IMR-90 (cell line): ENCODE results near the gene IRF6. TPM values are rescaled to one million over a fixed set of nuclear protein-coding genes. Genes with fewer than 3 reads are reported as not detected.

Experiments
- ATAC-seq: fragments of 200-7000 bp; cut with Tn5 transposase; 2 replicates; pipeline ENCODE4 v1.9.1; 2020; ENCODE audit warnings: low read depth, mild to moderate bottlenecking, moderate library complexity
- BruUV-seq: library from RNA; stranded (reverse); fragments of 400-500 nt; replicated peaks from 2 replicates; lab custom pipeline; 2021; lab: Mats Ljungman, UMichigan
- CTCF ChIA-PET: fragments of 300-600 bp; formaldehyde crosslinking; extraction: SDS; loops from one replicate; lab custom pipeline; 2021; ENCODE audit warnings: antibody characterized with exemption; lab: Yijun Ruan, JAX
- POLR2A ChIA-PET: fragments of 300-600 bp; sonication (Branson Sonifier 250); formaldehyde crosslinking; loops from one replicate; lab custom pipeline; 2022; ENCODE audit warnings: antibody characterized with exemption; ENCODE audit not compliant: unreplicated experiment; lab: Charles Lee
- DNase-seq: peaks from one replicate; pipeline ENCODE4 v3.0.0; 2013
- H2AFZ ChIP-seq: replicated peaks from 2 replicates; pipeline ENCODE3; 2013; ENCODE audit warnings: low read length, mild to moderate bottlenecking; ENCODE audit not compliant: poor library complexity
- H2AK5ac ChIP-seq: 2 replicates; pipeline ENCODE4 v1.6.1; 2013; ENCODE audit warnings: low read depth, low read length, inconsistent platforms
- H2AK9ac ChIP-seq: replicated peaks from 2 replicates; pipeline ENCODE3; 2013; ENCODE audit warnings: mild to moderate bottlenecking, low read depth, low read length, moderate library complexity; ENCODE audit not compliant: poor library complexity
- H2BK120ac ChIP-seq: 2 replicates; pipeline ENCODE4 v1.6.1; 2013; ENCODE audit warnings: low read depth, low read length, inconsistent platforms
- H2BK15ac ChIP-seq: 3 replicates; pipeline ENCODE4 v1.6.1; 2013; ENCODE audit warnings: low read depth, low read length, inconsistent platforms
- H2BK20ac ChIP-seq: 2 replicates; pipeline ENCODE4 v1.6.1; 2013; ENCODE audit warnings: low read depth, mild to moderate bottlenecking, inconsistent platforms, low read length, moderate library complexity
- H2BK5ac ChIP-seq: 2 replicates; pipeline ENCODE4 v1.6.1; 2013; ENCODE audit warnings: mild to moderate bottlenecking, low read depth, low read length, inconsistent platforms; ENCODE audit not compliant: poor library complexity, severe bottlenecking
- H3K14ac ChIP-seq: replicated peaks from 2 replicates; pipeline ENCODE4 v1.6.1; 2013; ENCODE audit warnings: low read depth, low read length, inconsistent platforms
- H3K18ac ChIP-seq: 2 replicates; pipeline ENCODE4 v1.6.1; 2013; ENCODE audit warnings: low read depth, low read length, control low read depth
- H3K23ac ChIP-seq: 2 replicates; pipeline ENCODE4 v1.6.1; 2013; ENCODE audit warnings: low read depth, low read length, inconsistent platforms
- H3K27ac ChIP-seq: 2 replicates; pipeline ENCODE4 v1.5.1; 2013; ENCODE audit warnings: mild to moderate bottlenecking, control low read depth, low read length; ENCODE audit not compliant: insufficient read depth
- H3K27me3 ChIP-seq: 2 replicates; pipeline ENCODE4 v1.6.1; 2013; ENCODE audit warnings: low read length; ENCODE audit not compliant: control insufficient read depth, insufficient read depth
- H3K36me3 ChIP-seq: 2 replicates; pipeline ENCODE4 v1.6.1; 2013; ENCODE audit warnings: low read length, mixed read lengths; ENCODE audit not compliant: control insufficient read depth, insufficient read depth
- H3K4ac ChIP-seq: 2 replicates; pipeline ENCODE4 v1.6.1; 2013; ENCODE audit warnings: low read depth, low read length, inconsistent platforms
- H3K4me1 ChIP-seq: 2 replicates; pipeline ENCODE4 v1.6.1; 2013; ENCODE audit warnings: low read length, mixed read lengths; ENCODE audit not compliant: control insufficient read depth, insufficient read depth
- H3K4me2 ChIP-seq: 2 replicates; pipeline ENCODE4 v1.6.1; 2013; ENCODE audit warnings: low read depth, mild to moderate bottlenecking, control low read depth, low read length, moderate library complexity
- H3K4me3 ChIP-seq: 2 replicates; pipeline ENCODE4 v1.5.1; 2013; ENCODE audit warnings: low read depth, mild to moderate bottlenecking, control low read depth, low read length, moderate library complexity; ENCODE audit not compliant: insufficient read depth
- H3K56ac ChIP-seq: 2 replicates; pipeline ENCODE4 v1.6.1; 2013; ENCODE audit warnings: low read length, inconsistent platforms; ENCODE audit not compliant: insufficient read depth; ENCODE audit errors: extremely low read depth
- H3K79me1 ChIP-seq, 2 experiments: 2 replicates each; pipeline ENCODE4 v1.6.1; 2013; ENCODE audit warnings: low read length in 2 of 2, inconsistent platforms in 1 of 2, low read depth in 1 of 2
- H3K9ac ChIP-seq: 2 replicates; pipeline ENCODE4 v1.6.1; 2013; ENCODE audit warnings: low read depth, low read length, control low read depth
- H3K9me1 ChIP-seq: 2 replicates; pipeline ENCODE4 v1.6.1; 2013; ENCODE audit warnings: low read length, inconsistent platforms; ENCODE audit not compliant: insufficient read depth
- H3K9me3 ChIP-seq: 2 replicates; pipeline ENCODE4 v1.6.1; 2013; ENCODE audit warnings: low read length; ENCODE audit not compliant: control insufficient read depth, insufficient read depth
- H4K20me1 ChIP-seq: 2 replicates; pipeline ENCODE4 v1.6.1; 2013; ENCODE audit warnings: low read length, inconsistent platforms; ENCODE audit not compliant: insufficient read depth
- H4K5ac ChIP-seq: 2 replicates; pipeline ENCODE4 v1.6.1; 2013; ENCODE audit warnings: mild to moderate bottlenecking, low read depth, low read length, control low read depth
- H4K8ac ChIP-seq, 2 experiments: 2 replicates each; pipeline ENCODE4 v1.6.1; 2013; ENCODE audit warnings: low read depth in 2 of 2, low read length in 2 of 2, control low read depth in 1 of 2, inconsistent platforms in 1 of 2
- H4K91ac ChIP-seq: 2 replicates; pipeline ENCODE4 v1.6.1; 2013; ENCODE audit warnings: low read depth, low read length, inconsistent platforms; ENCODE audit not compliant: insufficient read depth
- BHLHE40 ChIP-seq: fragments of 150-350 bp; IDR thresholded peaks from 2 replicates; pipeline ENCODE4 v1.6.1; 2016; ENCODE audit warnings: mild to moderate bottlenecking, low read depth, low read length
- CEBPB ChIP-seq: IDR thresholded peaks from 2 replicates; pipeline ENCODE4 v1.6.1; 2012; ENCODE audit warnings: low read depth, low read length, improper control_type of control experiment
- MAZ ChIP-seq: IDR thresholded peaks from 2 replicates; pipeline ENCODE4 v1.6.1; 2012; ENCODE audit warnings: low read depth, mild to moderate bottlenecking, low read length, improper control_type of control experiment, moderate library complexity, borderline replicate concordance
- NFE2L2 ChIP-seq: fragments of 150-350 bp; IDR thresholded peaks from 2 replicates; pipeline ENCODE4 v1.6.1; 2016; ENCODE audit warnings: low read depth, mild to moderate bottlenecking, low read length
- RCOR1 ChIP-seq: IDR thresholded peaks from 2 replicates; pipeline ENCODE4 v1.6.1; 2012; ENCODE audit warnings: mild to moderate bottlenecking, low read length, improper control_type of control experiment; ENCODE audit not compliant: insufficient replicate concordance
- RFX5 ChIP-seq: IDR thresholded peaks from 2 replicates; pipeline ENCODE4 v1.8.0; 2012; ENCODE audit warnings: low read depth, mild to moderate bottlenecking, low read length, moderate library complexity
- WGBS, 2 experiments: methylation state at CpG; one replicate each; pipeline versions ENCODE4 v1.1.5 to v1.1.7; 2013; ENCODE audit warnings: missing lambda C conversion rate in 2 of 2; ENCODE audit not compliant: insufficient read length in 1 of 2; ENCODE audit errors: extremely low coverage in 2 of 2; 5-methylcytosine and 5-hydroxymethylcytosine counted together
- dilution Hi-C: fragments of 300-500 bp; cut with HindIII; formaldehyde crosslinking; loops from one replicate; pipeline ENCODE4 v1.14.3; 2018; ENCODE audit warnings: low sequenced_read_pairs; ENCODE audit not compliant: unreplicated experiment
- in situ Hi-C: fragments of 300-500 bp; cut with MboI; formaldehyde crosslinking; loops from 3 replicates; pipeline ENCODE4 v1.14.3; 2019; ENCODE audit warnings: low sequenced_read_pairs, inconsistent platforms, mixed read lengths
- intact Hi-C: fragments of 100-400 bp; cut with micrococcal nuclease; formaldehyde crosslinking; loops from 2 replicates; pipeline ENCODE4 v1.10.0; 2022
- polyA plus RNA-seq, 3 experiments: library from polyadenylated mRNA; depleted of rRNA; stranded (reverse); fragments of >200 nt; gene quantifications; 2 replicates each; pipeline ENCODE4 v1.2.3, GENCODE V29; 2012; ENCODE audit warnings: low replicate concordance in 1 of 3
- total RNA-seq: library from RNA; depleted of rRNA; stranded (reverse); fragments of >200 nt; gene quantifications from 2 replicates; pipeline ENCODE4 v1.2.3, GENCODE V29; 2012

The IRF6 gene
- total and polyA plus RNA-seq, 2 of the 4 experiments (the other 2 are of a cell fraction) = 1.2 to 2.9 TPM

GRCh38 chr1:209768354-209768774 is 37.6 kb downstream of the IRF6 start:
- POLR2A ChIA-PET = no interaction called here

More at GRCh38 chr1:209768354-209768774, 37.6 kb downstream of the IRF6 start:
- CTCF ChIA-PET = no interaction called here
- H2AK9ac ChIP-seq = no peak overlapping the region
- ATAC-seq (no peak), DNase-seq (no peak)
- H4K8ac ChIP-seq = peak overlapping the region; percentile 38 to 86; a peak in 2 of 4 replicates
- H2BK120ac ChIP-seq = peak overlapping the region; percentile 78
- H3K4me3 ChIP-seq = no peak overlapping the region
- dilution Hi-C loops (no loop called here), in situ Hi-C loops (no loop called here), intact Hi-C loops (no loop called here)
- H3K4me2 ChIP-seq = no peak overlapping the region
- no peak overlapping the region for H3K56ac ChIP-seq
- peak overlapping the region; percentile 28; the same call in 1 of the 2 replicates for H3K14ac ChIP-seq
- H3K4me1 ChIP-seq = peaks cover 11% of the 10 kb centered on the region
- peak overlapping the region; percentile 29 for H3K4ac ChIP-seq
- TF ChIP-seq MAZ (no peak), NFE2L2 (no peak), BHLHE40 (no peak), RFX5 (no peak), CEBPB (peak; percentile 76), RCOR1 (no peak)
- no TSS peak for BruUV-seq
- H2AK5ac ChIP-seq = peak overlapping the region; percentile 43
- H3K9me1 ChIP-seq = peaks cover 25% of the 10 kb centered on the region
- no peak overlapping the region for H3K18ac ChIP-seq
- H3K36me3 ChIP-seq = no peaks in the 10 kb centered on the region
- no peaks in the 10 kb centered on the region for H3K9me3 ChIP-seq
- peak overlapping the region; percentile 71 for H4K91ac ChIP-seq
- H2AFZ ChIP-seq = peak overlapping the region; percentile 39
- H2BK15ac ChIP-seq = peak overlapping the region; percentile 38; the same call in 1 of the 3 replicates
- H3K9ac ChIP-seq = no peak overlapping the region
- H3K23ac ChIP-seq = no peak overlapping the region
- H3K27me3 ChIP-seq = no peaks in the 10 kb centered on the region
- peaks cover 0 to 12% of the 10 kb centered on the region in 2 experiments; a peak in 2 of 4 replicates for H3K79me1 ChIP-seq
- H4K20me1 ChIP-seq = no peaks in the 10 kb centered on the region
- peak overlapping the region; percentile 45 for H2BK20ac ChIP-seq
- H4K5ac ChIP-seq = peak overlapping the region; percentile 4; the same call in 1 of the 2 replicates
- H3K27ac ChIP-seq = 0 out of 2 replicates have a peak overlapping the region, but pooled peaks have one; percentile 13
- 100% methylated on average over 1 of the region's 9 CpGs; no CpG with 5 or more reads in 1 of the 2 experiments for WGBS, 2 experiments
- H2BK5ac ChIP-seq = no peak overlapping the region
